Measurements from ENCODE around the gene C3orf62.

The C3orf62 gene

GRCh38 chr3:49276475-49277382 is at the start of gene C3orf62:
Gene C3orf62 (minus strand): TSS chr3:49277232. CDS start chr3:49276872, 360 bp downstream.
- DNase-seq: no peak

GRCh38 chr3:49324768-49325167 is 47.7 kb upstream of the C3orf62 start:
- no peak for DNase-seq

- no peak for DNase-seq
Measured at GRCh38 chr3:49316696-49317457, 39.8 kb upstream of the C3orf62 start.

GRCh38 chr3:49313896-49314688 is 37.1 kb upstream of the C3orf62 start:
- no peak for DNase-seq

- no peak for DNase-seq
Measured at GRCh38 chr3:49311283-49311682, 34.3 kb upstream of the C3orf62 start.

GRCh38 chr3:49310677-49311076 is 33.6 kb upstream of the C3orf62 start:
- no peak for DNase-seq

- no peak for DNase-seq
Measured at GRCh38 chr3:49305608-49306007, 28.6 kb upstream of the C3orf62 start.

GRCh38 chr3:49302613-49303012 is 25.6 kb upstream of the C3orf62 start:
- no peak for DNase-seq

GRCh38 chr3:49300595-49300994 is 23.6 kb upstream of the C3orf62 start:
- DNase-seq: no peak

GRCh38 chr3:49298511-49298910 is 21.5 kb upstream of the C3orf62 start:
- DNase-seq: no peak

GRCh38 chr3:49296781-49297411 is 19.9 kb upstream of the C3orf62 start:
- DNase-seq: no peak

- DNase-seq: no peak
Measured at GRCh38 chr3:49295489-49296058, 18.5 kb upstream of the C3orf62 start.

GRCh38 chr3:49294343-49294742 is 17.3 kb upstream of the C3orf62 start:
- DNase-seq: no peak

GRCh38 chr3:49283997-49284396 is 7.0 kb upstream of the C3orf62 start:
- DNase-seq: no peak

- DNase-seq: no peak
Measured at GRCh38 chr3:49279376-49279775, 2.3 kb upstream of the C3orf62 start.

GRCh38 chr3:49278548-49278947 is 1.5 kb upstream of the C3orf62 start:
- no peak for DNase-seq

- DNase-seq: no peak
Measured at GRCh38 chr3:49277383-49277775, 347 bp upstream of the C3orf62 start.

GRCh38 chr3:49273825-49274532 is 3.1 kb downstream of the C3orf62 start:
- no peak for DNase-seq

- no peak for DNase-seq
Measured at GRCh38 chr3:49271047-49271446, 6.0 kb downstream of the C3orf62 start.

GRCh38 chr3:49270156-49270500 is 6.9 kb downstream of the C3orf62 start:
- DNase-seq: no peak

GRCh38 chr3:49269443-49270155 is 7.4 kb downstream of the C3orf62 start:
- no peak for DNase-seq

Measured in NCI-H748 treated with DMSO at 0.1 percent for 48 hours (cell line).